ELR (cell line): ENCODE data around the gene WNT3.
A peak's percentile ranks its signal among the peaks of the same experiment; 100 is the strongest.
"Not testable (repeated sequence)": the region's sequence is repeated elsewhere in the genome, so short reads cannot be mapped to it uniquely, and the experiment has no call there.

Source experiments
- DNase-seq: peaks from one replicate; pipeline ENCODE4 v3.0.0-alpha.2; 2015; ENCODE audit warnings: low read depth

Gene WNT3

GRCh38 chr17:46813920-46814319 lies 4.6 kb downstream of the WNT3 start:
- no peak for DNase-seq

- DNase-seq = no peak
These were observed 5.7 kb downstream of the WNT3 start for GRCh38 chr17:46812624-46813318.

- DNase-seq = peak; percentile 51
These were observed 6.4 kb downstream of the WNT3 start for GRCh38 chr17:46811978-46812583.

- DNase-seq = no peak
These were observed 7.7 kb downstream of the WNT3 start for GRCh38 chr17:46810837-46811236.

GRCh38 chr17:46809110-46809571 lies 9.4 kb downstream of the WNT3 start:
- no peak for DNase-seq

- no peak for DNase-seq
These were observed 12.7 kb downstream of the WNT3 start for GRCh38 chr17:46805771-46806170.

GRCh38 chr17:46803544-46803943 lies 14.9 kb downstream of the WNT3 start:
- DNase-seq = no peak

GRCh38 chr17:46802800-46803199 lies 15.7 kb downstream of the WNT3 start:
- no peak for DNase-seq

- DNase-seq = no peak
These were observed 17.9 kb downstream of the WNT3 start for GRCh38 chr17:46800573-46800972.

GRCh38 chr17:46796956-46797530 lies 21.4 kb downstream of the WNT3 start:
- DNase-seq = no peak

GRCh38 chr17:46796524-46796923 lies 22.0 kb downstream of the WNT3 start:
- DNase-seq = no peak

- no peak for DNase-seq
These were observed 22.4 kb downstream of the WNT3 start for GRCh38 chr17:46796084-46796483.

GRCh38 chr17:46795379-46795952 lies 23.0 kb downstream of the WNT3 start:
- DNase-seq = peak; percentile 77

- DNase-seq = no peak
These were observed 24.2 kb downstream of the WNT3 start for GRCh38 chr17:46794318-46794717.

GRCh38 chr17:46793541-46793940 lies 25.0 kb downstream of the WNT3 start:
- no peak for DNase-seq

- DNase-seq = not testable (repeated sequence)
These were observed 25.5 kb downstream of the WNT3 start for GRCh38 chr17:46793023-46793422.

- no peak for DNase-seq
These were observed 26.4 kb downstream of the WNT3 start for GRCh38 chr17:46792071-46792470.

- DNase-seq = no peak
These were observed 27.0 kb downstream of the WNT3 start for GRCh38 chr17:46791531-46791930.

GRCh38 chr17:46790216-46790615 lies 28.3 kb downstream of the WNT3 start:
- DNase-seq = no peak

GRCh38 chr17:46789610-46790009 lies 28.9 kb downstream of the WNT3 start:
- no peak for DNase-seq

- DNase-seq = no peak
These were observed 29.7 kb downstream of the WNT3 start for GRCh38 chr17:46788796-46789195.

- DNase-seq = no peak
These were observed 30.2 kb downstream of the WNT3 start for GRCh38 chr17:46788300-46788699.

GRCh38 chr17:46787478-46787877 lies 31.0 kb downstream of the WNT3 start:
- no peak for DNase-seq
